NCI-H128 (cell line): Measurements from ENCODE around the gene ZKSCAN3.
"Not testable (repeated sequence)": the region's sequence is repeated elsewhere in the genome, so short reads cannot be mapped to it uniquely, and the experiment has no call there.

Experiments used
- DNase-seq: peaks from one replicate; lab custom pipeline; 2025; ENCODE audit not compliant: unreplicated experiment; lab: John Stamatoyannopoulos, UW

The ZKSCAN3 gene

GRCh38 chr6:28340310-28341095 is 9.2 kb upstream of the ZKSCAN3 start:
- no peak for DNase-seq

- no peak for DNase-seq
Observed at GRCh38 chr6:28343898-28344677, 5.7 kb upstream of the ZKSCAN3 start.

DNA sequence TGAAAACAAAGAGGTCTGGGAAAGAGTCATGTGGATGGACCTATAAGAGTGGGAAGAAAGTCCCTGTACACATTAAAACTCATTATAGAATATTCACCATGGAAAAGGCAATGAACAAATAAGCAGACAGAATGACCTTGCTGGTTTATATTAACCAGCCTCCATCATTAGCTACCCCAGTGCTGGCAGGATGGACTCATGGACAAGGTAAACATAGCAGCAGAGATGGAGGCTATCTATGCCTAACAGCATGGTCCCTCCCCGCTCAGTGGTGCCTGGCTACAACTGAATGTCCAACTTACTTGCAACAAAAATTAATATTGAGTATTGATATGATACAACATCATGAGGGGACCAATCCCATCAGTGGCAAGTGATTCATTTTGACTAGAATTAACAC is 4.5 kb upstream of the ZKSCAN3 start:
- DNase-seq, result no peak

DNA sequence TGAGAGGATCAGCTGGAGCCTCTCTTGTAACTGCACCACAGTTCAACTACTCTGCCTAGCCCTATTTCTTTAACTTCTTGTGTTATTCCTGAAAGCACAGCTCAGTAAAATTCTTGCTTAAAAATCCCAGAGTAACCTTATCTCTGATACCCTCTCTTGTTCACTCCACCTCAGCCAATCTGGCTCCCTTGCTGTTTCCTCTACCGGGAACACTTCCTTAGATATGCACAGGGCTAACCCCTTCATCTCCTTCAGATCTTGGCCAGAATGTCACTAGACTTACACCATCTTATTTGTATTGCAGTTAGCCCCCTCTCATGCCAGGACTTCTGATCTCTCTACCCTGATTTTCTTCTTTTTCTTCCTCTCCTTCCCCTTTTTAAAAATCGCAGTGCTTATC is 2.6 kb upstream of the ZKSCAN3 start:
- no peak for DNase-seq

GRCh38 chr6:28349344-28349891 is 329 bp upstream of the ZKSCAN3 start:
- DNase-seq, result no peak

- no peak for DNase-seq
Observed at GRCh38 chr6:28351087-28351486, 1.3 kb downstream of the ZKSCAN3 start.

DNA sequence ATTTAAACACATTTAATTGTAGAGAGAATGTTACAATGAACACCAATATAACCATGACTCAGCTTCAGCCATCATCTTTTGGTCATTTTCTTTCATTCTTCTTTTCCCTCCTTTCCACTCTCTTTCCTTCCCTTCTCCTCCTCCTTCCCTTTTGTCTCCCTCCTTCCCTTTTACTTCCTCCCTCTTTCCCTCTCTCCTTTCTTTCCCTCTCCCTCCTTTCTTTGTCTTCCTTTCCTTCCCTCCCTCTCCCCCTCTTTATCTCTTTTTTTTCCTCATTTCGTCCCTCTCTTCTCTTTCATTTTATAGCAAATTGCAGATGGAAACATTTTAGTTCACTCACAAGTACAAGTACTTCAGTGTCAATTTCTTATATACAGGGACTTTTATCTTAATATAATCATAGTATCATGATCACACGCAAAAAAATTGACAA is 1.8 kb downstream of the ZKSCAN3 start:
- DNase-seq, result no peak

GRCh38 chr6:28353356-28353755 is 3.6 kb downstream of the ZKSCAN3 start:
- DNase-seq, result no peak

DNA sequence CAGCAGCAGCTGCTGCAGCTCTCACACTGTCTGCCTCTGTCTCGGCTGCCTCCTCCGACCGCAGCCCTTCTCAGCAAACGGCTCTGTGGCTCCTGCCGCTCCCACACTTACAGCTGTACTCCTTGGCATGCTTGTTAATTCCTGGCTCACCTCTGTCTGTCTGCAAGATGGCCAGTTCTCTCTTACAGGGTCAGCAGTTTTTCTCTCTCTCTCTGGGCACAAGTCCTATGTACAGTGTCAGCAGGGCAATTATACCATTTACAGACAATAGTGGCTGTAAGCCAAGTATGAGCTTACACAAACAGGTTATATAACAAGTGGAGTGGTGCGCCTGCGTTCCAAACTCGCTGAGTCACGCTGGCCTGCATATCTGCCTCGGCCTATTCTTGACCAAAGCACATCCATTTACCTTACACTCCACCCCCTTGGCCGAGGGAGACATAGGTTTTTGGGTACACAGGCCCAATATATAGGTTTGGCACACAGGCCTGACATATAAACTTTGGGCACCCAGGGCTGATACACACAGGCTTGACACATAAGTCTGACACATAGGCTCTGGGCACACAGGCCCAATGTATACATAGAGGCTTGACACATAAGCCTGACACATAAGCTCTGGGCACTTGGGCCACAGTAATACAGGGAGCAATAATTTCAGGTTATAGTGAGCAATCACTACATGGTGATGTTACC is 4.4 kb downstream of the ZKSCAN3 start:
- DNase-seq, result no peak

DNA sequence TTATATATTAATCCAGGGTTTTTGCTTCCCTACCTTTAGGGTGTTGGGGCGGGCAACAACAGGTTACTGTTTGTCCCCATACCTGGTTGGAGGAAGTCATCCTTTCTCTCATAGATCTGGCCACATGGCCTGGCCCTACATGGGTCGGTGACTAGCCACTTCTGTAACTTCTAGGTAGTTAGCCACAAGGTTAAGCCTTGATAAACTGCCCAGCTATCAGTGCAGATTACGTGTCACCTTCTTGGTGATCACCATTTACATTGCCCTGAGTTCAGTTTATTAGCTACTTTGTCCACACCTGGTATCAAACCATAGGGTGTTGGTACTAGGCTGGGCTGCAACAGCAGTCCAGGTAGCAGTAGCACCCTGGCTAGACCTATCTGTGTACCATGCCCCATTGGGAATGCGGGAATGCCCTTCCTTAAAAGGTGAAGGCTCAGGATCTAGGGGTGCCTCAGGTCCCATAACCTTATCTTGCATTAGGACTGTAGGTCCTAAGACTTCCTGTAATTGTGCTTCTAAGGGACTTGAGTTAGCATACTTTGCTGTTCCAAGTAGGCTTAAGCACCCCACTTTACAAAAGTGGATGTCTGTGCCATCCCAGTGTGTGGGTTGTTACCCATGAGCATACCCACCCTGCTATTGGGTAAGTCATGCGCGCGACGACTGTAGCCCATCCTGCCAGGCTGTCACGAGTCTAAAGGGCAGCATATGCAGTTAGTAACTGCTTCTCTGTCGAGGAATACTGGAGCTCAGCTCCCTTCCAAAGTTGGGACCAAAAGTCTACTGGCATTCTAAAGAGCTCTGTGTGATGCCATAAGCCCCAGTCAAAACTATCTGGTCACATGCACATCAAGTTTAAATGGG is 5.2 kb downstream of the ZKSCAN3 start:
- DNase-seq, result no peak

- peak; percentile 70 for DNase-seq
Observed at GRCh38 chr6:28355743-28356665, 6.3 kb downstream of the ZKSCAN3 start.

DNA sequence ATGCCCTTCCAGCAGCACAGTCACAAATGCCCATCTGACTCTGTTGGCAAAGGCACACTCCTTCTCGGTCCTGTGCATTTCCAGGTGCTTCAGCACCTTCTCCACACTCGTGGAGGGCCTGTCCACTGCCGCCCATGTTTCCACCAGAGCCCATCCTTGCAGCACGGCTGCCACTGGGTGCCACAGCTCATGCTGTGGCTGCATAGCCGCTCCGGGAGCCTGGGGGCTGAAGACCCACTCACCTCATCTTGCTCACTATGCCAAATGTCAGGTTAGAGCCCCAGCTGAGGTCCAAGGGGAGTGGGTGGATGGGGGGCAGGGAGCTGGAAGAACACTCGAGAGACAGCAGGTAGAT is 6.9 kb downstream of the ZKSCAN3 start:
- DNase-seq, result no peak

DNA sequence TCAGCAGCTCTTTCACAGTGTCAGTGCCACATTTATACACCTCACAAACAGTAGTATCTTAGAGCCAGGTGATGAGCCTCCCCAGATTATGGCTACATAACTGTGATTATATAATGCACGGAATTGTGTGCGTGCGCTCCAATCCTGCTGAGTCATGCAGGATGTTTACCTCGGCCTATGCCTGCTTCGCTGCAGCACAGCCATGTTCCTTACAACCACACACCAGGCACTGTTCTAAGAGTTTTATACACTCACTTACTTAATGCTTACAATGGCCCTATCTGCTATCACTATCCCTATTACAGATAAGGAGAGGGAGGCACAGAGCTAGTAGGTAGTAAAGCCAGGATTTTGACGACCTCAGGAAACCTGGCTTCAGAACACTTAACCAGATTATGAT is 7.3 kb downstream of the ZKSCAN3 start:
- DNase-seq, result no peak

DNA sequence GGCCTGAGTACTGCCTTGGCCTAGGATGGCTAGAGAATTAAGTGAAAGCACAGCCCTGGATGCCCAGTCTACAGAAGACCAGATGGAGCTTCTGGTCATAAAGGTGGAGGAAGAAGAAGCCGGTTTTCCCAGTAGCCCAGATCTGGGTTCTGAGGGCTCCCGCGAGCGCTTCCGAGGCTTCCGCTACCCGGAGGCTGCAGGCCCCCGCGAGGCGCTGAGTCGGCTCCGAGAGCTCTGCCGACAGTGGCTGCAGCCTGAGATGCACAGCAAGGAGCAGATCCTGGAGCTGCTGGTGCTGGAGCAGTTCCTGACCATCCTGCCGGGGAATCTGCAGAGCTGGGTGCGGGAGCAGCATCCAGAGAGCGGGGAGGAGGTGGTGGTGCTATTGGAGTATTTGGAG is 9.8 kb downstream of the ZKSCAN3 start:
- not testable (repeated sequence) for DNase-seq

GRCh38 chr6:28360961-28361360 is 11.2 kb downstream of the ZKSCAN3 start:
- no peak for DNase-seq

DNA sequence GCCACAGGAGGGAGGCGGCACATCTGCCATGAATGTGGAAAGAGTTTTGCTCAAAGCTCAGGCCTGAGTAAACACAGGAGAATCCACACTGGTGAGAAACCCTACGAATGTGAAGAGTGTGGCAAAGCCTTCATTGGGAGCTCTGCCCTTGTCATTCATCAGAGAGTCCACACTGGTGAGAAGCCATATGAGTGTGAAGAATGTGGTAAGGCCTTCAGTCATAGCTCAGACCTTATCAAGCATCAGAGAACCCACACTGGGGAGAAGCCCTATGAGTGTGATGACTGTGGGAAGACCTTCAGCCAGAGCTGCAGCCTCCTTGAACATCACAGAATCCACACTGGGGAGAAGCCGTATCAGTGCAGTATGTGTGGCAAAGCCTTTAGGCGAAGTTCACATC is 15.8 kb downstream of the ZKSCAN3 start:
- DNase-seq, result not testable (repeated sequence)

- no peak for DNase-seq
Observed at GRCh38 chr6:28368522-28368921, 18.8 kb downstream of the ZKSCAN3 start.

- no peak for DNase-seq
Observed at GRCh38 chr6:28369463-28369862, 19.7 kb downstream of the ZKSCAN3 start.

- DNase-seq, result no peak
Observed at GRCh38 chr6:28370440-28370839, 20.7 kb downstream of the ZKSCAN3 start.

DNA sequence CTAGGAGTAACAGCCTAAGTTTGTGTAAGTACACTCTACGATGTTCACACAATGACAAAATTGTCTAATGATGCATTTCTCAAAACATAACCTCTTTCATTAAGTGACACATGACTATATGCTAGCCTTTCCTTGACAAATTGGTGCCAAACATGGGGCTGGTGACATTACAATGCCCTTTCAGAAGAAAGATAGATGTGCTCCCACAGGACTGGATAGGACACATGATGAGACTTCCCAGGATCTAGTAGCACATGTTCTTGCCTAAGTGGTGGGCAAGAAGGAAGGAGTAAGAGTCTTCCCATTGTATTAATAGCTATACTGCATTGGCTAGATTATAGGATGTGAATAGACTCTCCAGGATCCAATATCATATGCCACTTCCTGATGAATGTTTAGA is 21.5 kb downstream of the ZKSCAN3 start:
- DNase-seq, result no peak
